K562 (cell line): ENCODE results near the gene MMP17. TPM values are rescaled to one million over a fixed set of nuclear protein-coding genes. Genes with fewer than 3 reads are reported as not detected.
A peak's percentile ranks its signal among the peaks of the same experiment; 100 is the strongest.

Experiments
- ATAC-seq: fragments of 200-7000 bp; cut with Tn5 transposase; 3 replicates; pipeline ENCODE4 v1.9.1; 2020; ENCODE audit warnings: moderate library complexity
- BruUV-seq: library from RNA; stranded (reverse); fragments of 400-500 nt; replicated peaks from 2 replicates; lab custom pipeline; 2021; lab: Mats Ljungman, UMichigan
- CTCF ChIA-PET: fragments of 300-600 bp; formaldehyde crosslinking; extraction: SDS; loops from one replicate; lab custom pipeline; 2021; ENCODE audit warnings: low intra/inter-chr PET ratio; lab: Yijun Ruan, JAX
- POLR2A ChIA-PET: fragments of 300-600, 350-650 bp; sonication (Branson Sonifier 250); formaldehyde crosslinking; extraction: SDS; loops from one replicate; lab custom pipeline; 2021; ENCODE audit warnings: antibody characterized with exemption, inconsistent platforms; lab: Yijun Ruan, JAX
- DNase-seq, 4 experiments: peaks; one replicate each; pipeline versions ENCODE4 v3.0.0 to v3.0.0-alpha.2; 2011 to 2018; ENCODE audit warnings: low spot score in 3 of 4, mixed read lengths in 3 of 4; ENCODE audit errors: extremely low read depth in 1 of 4
- FAIRE-seq: peaks from 2 replicates; lab custom pipeline; 2011; peaks lifted over from hg19 to GRCh38; lab: Jason Lieb, UNC
- H2AFZ ChIP-seq: 2 replicates; pipeline ENCODE4 v1.6.0; 2011; ENCODE audit warnings: low read depth, low read length, control low read depth, inconsistent platforms
- H3K27ac ChIP-seq: fragments of 200-600 bp; 3 replicates; pipeline ENCODE4 v1.8.0; 2011; ENCODE audit warnings: low read depth, mild to moderate bottlenecking, control low read depth, inconsistent platforms, low read length, moderate library complexity, mixed read lengths; ENCODE audit errors: extremely low read depth
- H3K27me3 ChIP-seq, 2 experiments: fragments of 300-600 bp in 1 of 2; 2 replicates in 1 of 2; 3 replicates in 1 of 2; pipeline versions ENCODE4 v1.6.0 to v1.8.0; 2011; ENCODE audit warnings: inconsistent platforms in 2 of 2, low read length in 2 of 2, mild to moderate bottlenecking in 1 of 2, mixed read lengths in 1 of 2, moderate library complexity in 1 of 2; ENCODE audit not compliant: control insufficient read depth in 2 of 2, insufficient read depth in 2 of 2
- H3K36me3 ChIP-seq: fragments of 300-600 bp; 3 replicates; pipeline ENCODE4 v1.8.0; 2011; ENCODE audit warnings: mild to moderate bottlenecking, low read length, inconsistent platforms; ENCODE audit not compliant: control insufficient read depth, insufficient read depth
- H3K4me1 ChIP-seq, 2 experiments: fragments of 200-600 bp in 1 of 2; replicated peaks in 1 of 2; 2 replicates in 1 of 2; 3 replicates in 1 of 2; pipeline versions ENCODE4 v1.5.1 to v1.8.0; 2011; ENCODE audit warnings: inconsistent platforms in 2 of 2, low read length in 2 of 2, mild to moderate bottlenecking in 1 of 2, mixed read lengths in 1 of 2, moderate library complexity in 1 of 2; ENCODE audit not compliant: control insufficient read depth in 2 of 2, insufficient read depth in 2 of 2
- H3K4me2 ChIP-seq: 2 replicates; pipeline ENCODE4 v1.6.1; 2011; ENCODE audit warnings: low read length, control low read depth, inconsistent platforms, mixed read lengths; ENCODE audit not compliant: insufficient read depth
- H3K4me3 ChIP-seq: fragments of 200-600 bp; sonication (generic), shearing (Covaris generic); 2 replicates; pipeline ENCODE4 v1.5.1; 2016; ENCODE audit warnings: control low read depth, inconsistent platforms
- H3K79me2 ChIP-seq: fragments of 200-600 bp; 3 replicates; pipeline ENCODE4 v1.8.0; 2011; ENCODE audit warnings: low read length, inconsistent platforms; ENCODE audit not compliant: control insufficient read depth, insufficient read depth
- H3K9ac ChIP-seq, 2 experiments: 2 replicates each; pipeline versions ENCODE4 v1.6.0 to v1.6.1; 2011; ENCODE audit warnings: low read depth in 2 of 2, low read length in 2 of 2, control low read depth in 1 of 2, inconsistent platforms in 1 of 2, mild to moderate bottlenecking in 1 of 2, mixed read lengths in 1 of 2; ENCODE audit not compliant: insufficient read depth in 1 of 2
- H3K9me1 ChIP-seq: one replicate; pipeline ENCODE4 v1.6.0; 2011; ENCODE audit warnings: inconsistent platforms, mild to moderate bottlenecking, low read length, moderate library complexity; ENCODE audit not compliant: control insufficient read depth, insufficient read depth
- H3K9me3 ChIP-seq: replicated peaks from 2 replicates; pipeline ENCODE4 v1.5.1; 2011; ENCODE audit warnings: low read depth, low read length, inconsistent platforms; ENCODE audit not compliant: control insufficient read depth, insufficient read depth
- H4K20me1 ChIP-seq: replicated peaks from 2 replicates; pipeline ENCODE4 v1.6.1; 2011; ENCODE audit warnings: low read length, inconsistent platforms, mixed read lengths; ENCODE audit not compliant: control insufficient read depth, insufficient read depth
- CHD7 ChIP-seq: fragments of 200-600 bp; sonication (generic); IDR thresholded peaks from one replicate; pipeline ENCODE4 v1.6.1; 2012; ENCODE audit warnings: mild to moderate bottlenecking, low read depth, low read length, inconsistent platforms
- ETV1 ChIP-seq: fragments of 450-650 bp; conservative IDR thresholded peaks from 2 replicates; pipeline ENCODE4 v1.6.1; 2016; ENCODE audit warnings: missing genetic modification characterization, control low read depth, low read depth, missing compliant biosample characterization
- GTF2E2 ChIP-seq: fragments of 200-800 bp; sonication (Bioruptor generic); IDR thresholded peaks from 2 replicates; pipeline ENCODE4 v1.6.1; 2016; ENCODE audit warnings: missing genetic modification characterization, missing compliant biosample characterization
- RHOXF2B ChIP-seq: fragments of 250-450 bp; sonication (Bioruptor Pico); conservative IDR thresholded peaks from 2 replicates; pipeline ENCODE4 v1.5.1; 2021
- SIX5 ChIP-seq, 2 experiments: IDR thresholded peaks; 2 replicates each; pipeline ENCODE4 v1.6.1; 2011; ENCODE audit warnings: low read length in 2 of 2, borderline replicate concordance in 1 of 2, low read depth in 1 of 2, mild to moderate bottlenecking in 1 of 2, moderate library complexity in 1 of 2; ENCODE audit not compliant: insufficient read depth in 1 of 2
- ZNF12 ChIP-seq: sonication (generic); formaldehyde crosslinking; IDR thresholded peaks from 2 replicates; pipeline ENCODE4 v1.4.0; 2020; ENCODE audit warnings: mild to moderate bottlenecking, missing genetic modification reagents
- ZNF436 ChIP-seq: fragments of 250-450, 450-650 bp; sonication (Bioruptor Pico); formaldehyde crosslinking; IDR thresholded peaks from 2 replicates; pipeline ENCODE4 v1.7.0; 2020; ENCODE audit warnings: mild to moderate bottlenecking
- ZNF740 ChIP-seq, 3 experiments: fragments of 200-800 bp in 1 of 3; sonication (Bioruptor generic) in 1 of 3; sonication (generic) in 1 of 3; formaldehyde crosslinking in 1 of 3; IDR thresholded peaks; 2 replicates each; pipeline versions ENCODE4 v1.6.1 to v1.8.0; 2016 to 2022; ENCODE audit warnings: mild to moderate bottlenecking in 2 of 3, missing compliant biosample characterization in 2 of 3, missing genetic modification characterization in 2 of 3, missing genetic modification reagents in 1 of 3
- WGBS: fragments of 100-300 bp; shearing (Covaris generic); methylation state at CpG from one replicate; pipeline ENCODE4 v1.1.6; 2016; ENCODE audit warnings: low coverage, mixed read lengths; ENCODE audit not compliant: insufficient coverage; ENCODE audit errors: missing lambda C conversion rate; 5-methylcytosine and 5-hydroxymethylcytosine counted together
- in situ Hi-C: fragments of 300-500 bp; cut with MboI; formaldehyde crosslinking; loops from 4 replicates; pipeline ENCODE4 v1.15.0; 2018; ENCODE audit warnings: inconsistent platforms, mixed read lengths
- intact Hi-C: fragments of 100-400 bp; cut with micrococcal nuclease; formaldehyde crosslinking; loops from 2 replicates; pipeline ENCODE4 v1.14.2; 2022
- polyA plus RNA-seq, 8 experiments: library from polyadenylated mRNA; depleted of rRNA in 4 of 8; stranded (reverse) in 5 of 8; unstranded in 3 of 8; fragments of >200 nt; fragmentation: Nextera tagmentation in 2 of 8; fragmentation: Illumina TruSeq in 1 of 8; extraction: Ambion mirVana in 2 of 8; extraction: Trizol in 1 of 8; gene quantifications; 2 replicates each; pipeline versions ENCODE4 v1.2.1 to v1.2.3, GENCODE V29; 2011 to 2014; ENCODE audit warnings: inconsistent platforms in 1 of 8, missing spikeins in 1 of 8
- total RNA-seq, 7 experiments: library from RNA; depleted of rRNA in 6 of 7; stranded (reverse); fragments of >200 nt in 6 of 7; fragmentation: Illumina TruSeq in 2 of 7; extraction: Trizol in 2 of 7; gene quantifications; 2 replicates each; pipeline versions ENCODE4 v1.2.1 to v1.2.3, GENCODE V29; 2011 to 2021; ENCODE audit warnings: low replicate concordance in 1 of 7

Gene MMP17
- total and polyA plus RNA-seq, 9 of the 15 experiments (the other 6 are each of a cell fraction or from before 2014, with no cell fraction given) = 1.1 to 21.2 (median 17.1) TPM; not detected in 2

GRCh38 chr12:131896811-131897270, 68.6 kb downstream of the MMP17 start (continued):
- TF ChIP-seq SIX5 (IDR thresholded peaks at IDR 0.05; ENCODE audit: borderline replicate concordance in 1 of 2, insufficient read depth in 1 of 2, low read depth in 1 of 2, low read length in 2 of 2) = no peak
- no peak for TF ChIP-seq ZNF12 (CRISPR knock-in tag)
- TF ChIP-seq ZNF740 (CRISPR knock-in tag; IDR thresholded peaks at IDR 0.05) = peak; percentile 6; the same call in 1 of the 2 replicates
- TF ChIP-seq ZNF740 (tag; IDR thresholded peaks at IDR 0.05) = no peak
- no peak for TF ChIP-seq RHOXF2B

- no peak overlapping the region for H3K27ac ChIP-seq
- FAIRE-seq (no peak), ATAC-seq (no peak), DNase-seq (peak in 1 of 4 experiments; percentile 7)
- CTCF ChIA-PET = no interaction called here
- no peak overlapping the region; a peak in 1 of 4 replicates for H3K9ac ChIP-seq
- no peaks in the 10 kb centered on the region for H3K9me1 ChIP-seq
- H3K4me3 ChIP-seq = no peak overlapping the region
- no peaks in the 10 kb centered on the region for H3K27me3 ChIP-seq
- H3K79me2 ChIP-seq = peaks cover 16% of the 10 kb centered on the region
- intact Hi-C loops (no loop called here), in situ Hi-C loops (no loop called here)
- BruUV-seq = TSS peak; percentile 42
- H3K4me2 ChIP-seq = no peak overlapping the region
- peaks cover 4% of the 10 kb centered on the region; the same call in 1 of the 2 replicates for H4K20me1 ChIP-seq
- WGBS = 93% methylated on average over 18 of the region's 18 CpGs
- no peaks in the 10 kb centered on the region for H3K9me3 ChIP-seq
- POLR2A ChIA-PET = interaction anchor here (0.7 to 1.5 kb wide), 3 partner anchors 11 to 24 kb away, joined by 3 to 6 read pairs (median 6); no protein-coding TSS in a partner anchor
- H3K4me1 ChIP-seq = peaks cover 4 to 51% of the 10 kb centered on the region in 2 experiments; a peak in 4 of 5 replicates
- peaks cover 8% of the 10 kb centered on the region; the same call in 1 of the 3 replicates for H3K36me3 ChIP-seq
- H2AFZ ChIP-seq = no peak overlapping the region
- TF ChIP-seq ZNF436 (no peak), GTF2E2 (tag) (no peak), CHD7 (no peak), ETV1 (no peak)
Observed at GRCh38 chr12:131897276-131897675, 69.1 kb downstream of the MMP17 start.
